Mesenchymal stem cell (in vitro differentiated cells and primary cell): ENCODE results near the gene VEZT.

Source experiments
- DNase-seq: peaks from one replicate; pipeline ENCODE4 v3.0.0-alpha.2; 2013
- H2AFZ ChIP-seq: one replicate; pipeline ENCODE4 v1.6.1; 2013; ENCODE audit warnings: low read depth, mild to moderate bottlenecking, control low read depth, inconsistent platforms, low read length, moderate library complexity
- H2AK5ac ChIP-seq: 2 replicates; pipeline ENCODE4 v1.6.1; 2013; ENCODE audit warnings: low read length, moderate library complexity, mild to moderate bottlenecking, inconsistent platforms; ENCODE audit not compliant: severe bottlenecking
- H2BK120ac ChIP-seq: one replicate; pipeline ENCODE4 v1.6.1; 2013; ENCODE audit warnings: low read depth, mild to moderate bottlenecking, inconsistent platforms, low read length, moderate library complexity
- H2BK12ac ChIP-seq, 2 experiments: one replicate each; pipeline ENCODE4 v1.6.1; 2013; ENCODE audit warnings: inconsistent platforms in 2 of 2, low read length in 2 of 2, mild to moderate bottlenecking in 2 of 2, moderate library complexity in 2 of 2, control low read depth in 1 of 2
- H2BK15ac ChIP-seq: one replicate; pipeline ENCODE4 v1.6.1; 2013; ENCODE audit warnings: mild to moderate bottlenecking, low read depth, inconsistent platforms; ENCODE audit not compliant: poor library complexity, severe bottlenecking
- H2BK5ac ChIP-seq: 2 replicates; pipeline ENCODE4 v1.6.1; 2013; ENCODE audit warnings: low read depth, mild to moderate bottlenecking, low read length, control low read depth, inconsistent platforms; ENCODE audit not compliant: poor library complexity, severe bottlenecking
- H3K14ac ChIP-seq, 2 experiments: one replicate each; pipeline ENCODE4 v1.6.1; 2013; ENCODE audit warnings: inconsistent platforms in 2 of 2, low read length in 2 of 2, control low read depth in 1 of 2, mild to moderate bottlenecking in 1 of 2, moderate library complexity in 1 of 2
- H3K18ac ChIP-seq, 2 experiments: one replicate each; pipeline ENCODE4 v1.6.1; 2013; ENCODE audit warnings: inconsistent platforms in 2 of 2, low read length in 2 of 2, control low read depth in 1 of 2, low read depth in 1 of 2, mild to moderate bottlenecking in 1 of 2
- H3K23ac ChIP-seq, 2 experiments: one replicate each; pipeline ENCODE4 v1.6.1; 2013; ENCODE audit warnings: inconsistent platforms in 2 of 2, low read length in 2 of 2, mild to moderate bottlenecking in 2 of 2, moderate library complexity in 2 of 2, control low read depth in 1 of 2
- H3K27ac ChIP-seq: 2 replicates; pipeline ENCODE4 v1.5.1; 2013; ENCODE audit warnings: mild to moderate bottlenecking, moderate library complexity, low read length, control low read depth, inconsistent platforms; ENCODE audit not compliant: poor library complexity, severe bottlenecking
- H3K27me3 ChIP-seq, 2 experiments: 2 replicates each; pipeline versions ENCODE4 v1.6.1 to v1.7.0; 2013; ENCODE audit warnings: low read length in 2 of 2, mild to moderate bottlenecking in 2 of 2, moderate library complexity in 2 of 2, control low read depth in 1 of 2, inconsistent platforms in 1 of 2; ENCODE audit not compliant: control insufficient read depth in 1 of 2, insufficient read depth in 1 of 2
- H3K36me3 ChIP-seq, 2 experiments: 2 replicates each; pipeline versions ENCODE4 v1.6.1 to v1.7.0; 2013; ENCODE audit warnings: low read length in 2 of 2, control low read depth in 1 of 2, inconsistent platforms in 1 of 2, low read depth in 1 of 2, mild to moderate bottlenecking in 1 of 2; ENCODE audit not compliant: insufficient read depth in 2 of 2, control insufficient read depth in 1 of 2
- H3K4ac ChIP-seq, 2 experiments: one replicate each; pipeline ENCODE4 v1.6.1; 2013; ENCODE audit warnings: inconsistent platforms in 2 of 2, low read length in 2 of 2, mild to moderate bottlenecking in 2 of 2, moderate library complexity in 2 of 2, control low read depth in 1 of 2, low read depth in 1 of 2
- H3K4me1 ChIP-seq: 2 replicates; pipeline ENCODE4 v1.6.1; 2013; ENCODE audit warnings: low read depth, low read length, control low read depth; ENCODE audit not compliant: control insufficient read depth, insufficient read depth
- H3K4me2 ChIP-seq: 2 replicates; pipeline ENCODE4 v1.6.1; 2013; ENCODE audit warnings: low read length, mild to moderate bottlenecking, inconsistent platforms; ENCODE audit not compliant: poor library complexity, severe bottlenecking
- H3K4me3 ChIP-seq, 2 experiments: 2 replicates each; pipeline versions ENCODE4 v1.5.1 to v1.7.0; 2013; ENCODE audit warnings: low read length in 2 of 2, mild to moderate bottlenecking in 2 of 2, control low read depth in 1 of 2, low read depth in 1 of 2; ENCODE audit not compliant: insufficient read depth in 1 of 2
- H3K79me1 ChIP-seq: replicated peaks from 2 replicates; pipeline ENCODE4 v1.6.1; 2013; ENCODE audit warnings: mild to moderate bottlenecking, control low read depth, low read length, inconsistent platforms; ENCODE audit not compliant: poor library complexity, severe bottlenecking
- H3K9ac ChIP-seq: 2 replicates; pipeline ENCODE4 v1.7.0; 2013; ENCODE audit warnings: mild to moderate bottlenecking, low read length, moderate library complexity
- H3K9me3 ChIP-seq: 2 replicates; pipeline ENCODE4 v1.7.0; 2013; ENCODE audit warnings: mild to moderate bottlenecking, low read length; ENCODE audit not compliant: control insufficient read depth
- H4K8ac ChIP-seq: one replicate; pipeline ENCODE4 v1.6.1; 2013; ENCODE audit warnings: inconsistent platforms, mild to moderate bottlenecking, low read length, moderate library complexity
- H4K91ac ChIP-seq: one replicate; pipeline ENCODE4 v1.6.1; 2013; ENCODE audit warnings: mild to moderate bottlenecking, low read length, inconsistent platforms
- WGBS: methylation state at CpG from one replicate; pipeline ENCODE4 v1.1.7; 2013; ENCODE audit warnings: mixed read lengths; 5-methylcytosine and 5-hydroxymethylcytosine counted together

The VEZT gene

DNA sequence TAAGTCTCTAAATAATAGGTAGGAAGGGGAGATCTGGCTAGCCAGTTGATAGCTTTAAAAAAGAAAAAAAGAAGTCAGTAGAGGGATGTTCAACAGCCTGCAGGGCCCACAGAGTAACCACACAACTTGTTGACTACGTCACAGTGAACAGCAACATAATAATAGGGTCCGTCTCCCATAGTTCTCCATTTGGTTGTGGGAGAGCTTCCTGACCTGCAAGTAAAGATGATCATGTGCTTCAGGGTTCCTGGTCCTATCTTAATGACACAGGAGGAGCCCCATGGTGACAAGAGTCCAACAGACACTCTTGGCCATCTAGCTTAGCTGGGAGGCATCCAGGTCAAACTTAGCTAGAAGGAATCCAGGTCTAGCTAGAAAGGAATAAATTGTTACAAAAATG, 36.5 kb upstream of the VEZT start:
- Histone ChIP-seq H3K4me3 (no peak overlapping the region), H3K18ac (no peak overlapping the region), H3K79me1 (peaks cover 18% of the 10 kb centered on the region), H2BK15ac (no peak overlapping the region), H2AFZ (no peak overlapping the region), H3K9me3 (no peaks in the 10 kb centered on the region), H3K4me1 (peaks cover 14% of the 10 kb centered on the region), H3K36me3 (peaks cover 0 to 13% of the 10 kb centered on the region in 2 experiments), H3K14ac (no peak overlapping the region), H4K8ac (no peak overlapping the region), H2AK5ac (no peak overlapping the region), H3K9ac (no peak overlapping the region), H3K27me3 (no peaks in the 10 kb centered on the region), H3K4ac (no peak overlapping the region), H2BK5ac (no peak overlapping the region), H2BK120ac (no peak overlapping the region), H3K27ac (no peak overlapping the region), H3K4me2 (no peak overlapping the region), H3K23ac (no peak overlapping the region), H2BK12ac (no peak overlapping the region), H4K91ac (no peak overlapping the region)
- no peak for DNase-seq
- WGBS: 96% methylated on average over 2 of the region's 2 CpGs

DNA sequence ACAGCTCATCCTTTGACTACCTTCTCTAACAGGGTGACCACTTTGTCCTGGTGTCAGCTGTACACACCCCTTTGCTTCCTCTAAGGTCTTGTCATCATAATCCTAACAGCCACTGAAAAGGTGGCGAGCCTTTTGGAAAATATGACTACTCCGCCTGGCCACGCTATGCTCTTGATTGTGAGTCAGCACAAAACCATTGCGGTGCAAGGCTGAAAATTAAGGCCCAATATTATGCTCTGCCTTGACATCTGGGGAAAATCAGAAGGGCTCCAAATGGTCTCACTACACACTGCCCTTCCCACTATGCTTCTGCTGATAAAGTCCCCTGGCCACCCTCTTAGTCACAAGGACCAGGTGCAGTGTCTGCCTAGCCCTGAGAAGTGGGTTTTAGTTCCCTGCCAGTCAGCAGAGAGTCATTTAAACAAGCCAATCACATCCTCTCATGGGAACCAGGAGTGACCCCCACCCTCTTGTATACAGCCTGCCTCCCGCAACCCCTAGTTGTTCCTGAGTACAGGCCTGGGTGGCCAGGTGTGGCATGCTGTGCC, 34.7 kb upstream of the VEZT start:
- Histone ChIP-seq H3K27ac (peak overlapping the region; percentile 25), H3K18ac (no peak overlapping the region), H3K14ac (no peak overlapping the region), H2BK5ac (no peak overlapping the region), H3K4me3 (no peak overlapping the region), H3K4ac (no peak overlapping the region), H3K9me3 (no peaks in the 10 kb centered on the region), H2AFZ (no peak overlapping the region), H2BK120ac (no peak overlapping the region), H3K27me3 (no peaks in the 10 kb centered on the region), H3K36me3 (peaks cover 0 to 13% of the 10 kb centered on the region in 2 experiments), H3K4me2 (no peak overlapping the region), H3K79me1 (peaks cover 18% of the 10 kb centered on the region), H2BK12ac (peak overlapping the region in 1 of 2 experiments; percentile 21), H4K91ac (no peak overlapping the region), H2AK5ac (peak overlapping the region; percentile 12), H4K8ac (no peak overlapping the region), H3K9ac (no peak overlapping the region), H2BK15ac (no peak overlapping the region), H3K4me1 (peaks cover 17% of the 10 kb centered on the region), H3K23ac (no peak overlapping the region)
- peak; percentile 77 for DNase-seq
- WGBS: 55% methylated on average over 5 of the region's 5 CpGs

GRCh38 chr12:95184121-95184520, 33.5 kb upstream of the VEZT start:
- H3K9ac ChIP-seq: no peak overlapping the region
- H2BK5ac ChIP-seq: no peak overlapping the region
- no peak for DNase-seq
- peak overlapping the region; percentile 38 for H2AK5ac ChIP-seq
- no peak overlapping the region for H3K27ac ChIP-seq
- H4K8ac ChIP-seq: no peak overlapping the region
- no peak overlapping the region for H2AFZ ChIP-seq
- peaks cover 16% of the 10 kb centered on the region for H3K4me1 ChIP-seq
- no peaks in the 10 kb centered on the region for H3K9me3 ChIP-seq
- peaks cover 0 to 13% of the 10 kb centered on the region in 2 experiments for H3K36me3 ChIP-seq
- H4K91ac ChIP-seq: no peak overlapping the region
- H3K18ac ChIP-seq: no peak overlapping the region
- H3K4me3 ChIP-seq: no peak overlapping the region
- no peak overlapping the region for H2BK12ac ChIP-seq
- H3K4me2 ChIP-seq: no peak overlapping the region
- H2BK15ac ChIP-seq: no peak overlapping the region
- H3K23ac ChIP-seq: no peak overlapping the region
- H2BK120ac ChIP-seq: no peak overlapping the region
- H3K14ac ChIP-seq: no peak overlapping the region
- no peaks in the 10 kb centered on the region for H3K27me3 ChIP-seq
- no peak overlapping the region for H3K4ac ChIP-seq
- peaks cover 14% of the 10 kb centered on the region for H3K79me1 ChIP-seq

DNA sequence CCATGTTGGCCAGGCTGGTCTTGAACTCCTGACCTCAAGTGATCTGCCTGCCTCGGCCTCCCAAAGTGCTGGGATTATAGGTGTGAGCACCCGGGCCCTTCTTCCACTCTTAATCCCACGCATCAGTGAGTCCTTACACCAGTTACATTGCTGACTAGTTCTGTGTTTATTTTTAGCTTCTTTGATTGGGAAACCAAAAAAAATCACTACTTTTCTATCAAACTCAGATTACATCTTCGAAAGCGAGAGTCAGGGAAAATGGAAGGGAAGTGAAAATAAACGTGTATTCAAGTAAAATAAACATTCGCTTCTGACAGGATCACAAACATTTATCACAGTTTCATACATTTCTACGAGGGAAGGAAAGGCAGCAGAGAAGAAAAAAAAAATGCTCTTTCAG, 32.5 kb upstream of the VEZT start:
- no peak overlapping the region for H2BK15ac ChIP-seq
- 89% methylated on average over 4 of the region's 8 CpGs for WGBS
- no peak overlapping the region for H2AK5ac ChIP-seq
- DNase-seq: peak; percentile 50
- no peak overlapping the region for H2BK12ac ChIP-seq
- H3K23ac ChIP-seq: no peak overlapping the region
- H3K14ac ChIP-seq: no peak overlapping the region
- H3K36me3 ChIP-seq: peaks cover 0 to 16% of the 10 kb centered on the region in 2 experiments
- H3K9ac ChIP-seq: no peak overlapping the region
- H3K27ac ChIP-seq: no peak overlapping the region
- no peak overlapping the region for H2BK120ac ChIP-seq
- peaks cover 15% of the 10 kb centered on the region for H3K79me1 ChIP-seq
- H3K4me2 ChIP-seq: no peak overlapping the region
- no peak overlapping the region for H3K18ac ChIP-seq
- no peak overlapping the region for H2BK5ac ChIP-seq
- H2AFZ ChIP-seq: no peak overlapping the region
- H3K4ac ChIP-seq: no peak overlapping the region
- H3K9me3 ChIP-seq: no peaks in the 10 kb centered on the region
- no peaks in the 10 kb centered on the region for H3K27me3 ChIP-seq
- H3K4me1 ChIP-seq: peaks cover 17% of the 10 kb centered on the region
- H4K8ac ChIP-seq: no peak overlapping the region
- no peak overlapping the region for H4K91ac ChIP-seq
- H3K4me3 ChIP-seq: no peak overlapping the region
